Stimulated activated effector memory CD8-positive, alpha-beta T cell treated with anti-CD3 and anti-CD28 coated beads, Interleukin-12 subunit alpha, Interleukin-12 subunit beta, amount 100 ng/mL, for 72 hours (primary cell): ENCODE results near the gene DYNC1I2.
"Not testable (repeated sequence)": the region's sequence is repeated elsewhere in the genome, so short reads cannot be mapped to it uniquely, and the experiment has no call there.

Source experiments
- ATAC-seq: fragments of 150-1000 bp; cut with Tn5 transposase; 2 replicates; pipeline ENCODE4 v1.10.0; 2021
- DNase-seq, 2 donors: peaks; one replicate each; pipeline ENCODE4 v3.0.0; 2021 to 2022; ENCODE audit warnings: low spot score in 2 of 2
- H3K27ac Mint-ChIP-seq: one replicate; pipeline ENCODE4 v1.8.0; 2022; ENCODE audit warnings: mild to moderate bottlenecking, mixed read lengths
- H3K36me3 Mint-ChIP-seq: one replicate; pipeline ENCODE4 v1.8.0; 2022; ENCODE audit warnings: mild to moderate bottlenecking, mixed read lengths
- H3K4me1 Mint-ChIP-seq: one replicate; pipeline ENCODE4 v1.8.0; 2022; ENCODE audit warnings: mixed read lengths
- H3K4me3 Mint-ChIP-seq: one replicate; pipeline ENCODE4 v1.8.0; 2022; ENCODE audit warnings: mild to moderate bottlenecking, mixed read lengths
- H3K9me3 Mint-ChIP-seq: one replicate; pipeline ENCODE4 v1.8.0; 2022; ENCODE audit warnings: mixed read lengths

Gene DYNC1I2

DNA sequence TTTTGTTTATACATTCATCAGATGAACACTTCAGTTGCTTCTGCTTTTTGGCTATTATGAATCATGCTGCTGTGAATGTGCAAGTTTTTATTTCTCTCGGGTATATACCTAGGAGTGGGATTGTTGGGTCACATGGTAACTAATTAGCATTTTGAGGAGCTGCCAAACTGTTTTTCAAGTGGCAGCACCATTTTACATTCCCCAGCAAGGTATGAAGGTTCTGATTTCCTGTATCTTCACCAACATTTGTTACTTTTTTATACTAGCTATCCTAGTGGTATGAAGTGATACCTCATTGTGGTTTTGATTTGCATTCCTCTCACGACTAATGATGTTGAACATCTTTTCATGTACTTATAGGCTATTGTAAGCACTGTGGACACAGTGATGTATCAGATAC lies 53.9 kb downstream of the DYNC1I2 start:
- Mint-ChIP-seq H3K4me1 (no peaks in the 10 kb centered on the region), H3K27ac (no peak overlapping the region), H3K4me3 (no peak overlapping the region), H3K36me3 (peaks cover 83% of the 10 kb centered on the region), H3K9me3 (no peaks in the 10 kb centered on the region)
- ATAC-seq (peak; percentile 42), DNase-seq (no peak)

DNA sequence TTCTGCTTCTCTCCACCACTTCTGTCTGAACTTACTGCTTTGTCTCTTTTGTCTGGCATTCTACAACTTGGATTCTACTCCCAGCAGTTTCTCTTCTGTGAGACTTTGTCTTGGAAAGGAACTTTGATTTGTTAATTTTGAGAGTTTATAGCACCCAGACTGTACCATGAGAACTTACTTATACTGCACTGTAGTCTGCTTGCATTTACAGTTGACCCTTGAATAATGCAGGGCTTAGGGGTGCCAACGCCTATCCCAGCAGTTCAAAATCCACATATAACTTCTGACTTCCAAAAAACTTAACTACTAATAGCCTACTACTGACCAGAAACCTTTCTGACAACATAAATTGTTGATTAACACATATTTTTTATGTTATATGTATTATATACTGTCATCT lies 55.5 kb downstream of the DYNC1I2 start:
- H3K4me1 Mint-ChIP-seq: no peaks in the 10 kb centered on the region
- ATAC-seq (no peak), DNase-seq (no peak)
- H3K4me3 Mint-ChIP-seq: no peak overlapping the region
- H3K27ac Mint-ChIP-seq: no peak overlapping the region
- peaks cover 86% of the 10 kb centered on the region for H3K36me3 Mint-ChIP-seq
- no peaks in the 10 kb centered on the region for H3K9me3 Mint-ChIP-seq

DNA sequence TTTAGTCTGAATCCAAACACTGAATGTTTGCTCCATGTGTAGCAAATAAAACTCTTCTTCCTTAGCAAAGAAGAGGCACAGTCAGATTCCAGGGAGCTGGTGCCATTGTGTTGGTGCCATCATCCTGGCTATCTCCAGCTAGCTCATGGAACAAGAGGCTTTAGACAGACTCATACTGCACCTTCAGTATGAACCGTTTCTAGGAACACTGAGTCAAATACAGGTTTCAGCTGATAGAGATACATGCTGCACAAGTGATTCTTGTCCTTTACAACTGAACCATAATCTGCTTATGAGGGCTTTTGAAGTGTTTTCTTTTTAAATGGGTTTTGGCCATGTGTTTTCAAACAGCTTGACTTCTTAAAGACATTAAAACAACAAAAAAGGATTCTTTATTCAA lies 57.9 kb downstream of the DYNC1I2 start:
- Mint-ChIP-seq H3K36me3 (peaks cover 89% of the 10 kb centered on the region), H3K27ac (no peak overlapping the region), H3K9me3 (no peaks in the 10 kb centered on the region), H3K4me1 (no peaks in the 10 kb centered on the region), H3K4me3 (no peak overlapping the region)
- DNase-seq (no peak), ATAC-seq (peak; percentile 88)

DNA sequence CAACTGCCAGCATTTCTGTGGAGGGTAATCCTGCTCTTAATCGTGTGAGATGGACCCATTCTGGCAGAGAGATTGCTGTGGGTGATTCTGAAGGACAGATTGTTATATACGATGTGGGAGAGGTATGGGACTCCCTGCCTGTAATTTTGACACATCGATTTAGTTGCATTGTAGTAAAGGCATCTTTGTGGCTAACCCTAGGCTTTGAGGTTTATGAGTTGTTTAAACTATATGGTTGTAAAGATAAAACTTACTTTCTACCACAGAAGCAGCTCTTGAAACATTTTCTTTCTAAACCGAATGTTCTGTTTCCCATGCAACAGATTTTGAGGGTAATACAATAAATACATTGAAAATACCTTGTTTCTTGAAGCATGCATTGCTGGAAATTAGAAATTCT lies 58.5 kb downstream of the DYNC1I2 start:
- no peak for DNase-seq
- H3K27ac Mint-ChIP-seq: no peak overlapping the region
- peaks cover 87% of the 10 kb centered on the region for H3K36me3 Mint-ChIP-seq
- no peaks in the 10 kb centered on the region for H3K4me1 Mint-ChIP-seq
- no peak overlapping the region for H3K4me3 Mint-ChIP-seq
- no peaks in the 10 kb centered on the region for H3K9me3 Mint-ChIP-seq
- ATAC-seq: no peak

DNA sequence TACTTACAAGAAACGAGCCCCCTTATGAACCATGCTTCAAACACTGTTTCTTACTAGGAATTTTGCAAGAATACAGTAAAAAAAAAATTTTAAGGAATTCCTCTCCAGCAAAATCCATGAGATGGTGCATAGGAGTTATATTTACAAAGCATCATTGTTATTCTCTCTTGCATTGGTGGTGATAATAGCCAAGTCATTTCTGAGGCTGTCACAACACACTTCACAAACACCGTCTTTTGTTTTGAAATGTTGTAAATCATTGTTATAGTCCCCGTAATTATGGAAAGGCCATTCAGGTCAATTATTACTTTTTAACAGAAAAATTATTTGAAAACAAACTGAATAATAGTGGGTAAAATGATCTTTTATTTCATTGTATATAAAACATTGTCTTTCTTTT lies 60.1 kb downstream of the DYNC1I2 start:
- no peak overlapping the region for H3K27ac Mint-ChIP-seq
- no peaks in the 10 kb centered on the region for H3K9me3 Mint-ChIP-seq
- no peak overlapping the region for H3K4me3 Mint-ChIP-seq
- peaks cover 83% of the 10 kb centered on the region for H3K36me3 Mint-ChIP-seq
- H3K4me1 Mint-ChIP-seq: no peaks in the 10 kb centered on the region
- ATAC-seq (no peak), DNase-seq (no peak)

DNA sequence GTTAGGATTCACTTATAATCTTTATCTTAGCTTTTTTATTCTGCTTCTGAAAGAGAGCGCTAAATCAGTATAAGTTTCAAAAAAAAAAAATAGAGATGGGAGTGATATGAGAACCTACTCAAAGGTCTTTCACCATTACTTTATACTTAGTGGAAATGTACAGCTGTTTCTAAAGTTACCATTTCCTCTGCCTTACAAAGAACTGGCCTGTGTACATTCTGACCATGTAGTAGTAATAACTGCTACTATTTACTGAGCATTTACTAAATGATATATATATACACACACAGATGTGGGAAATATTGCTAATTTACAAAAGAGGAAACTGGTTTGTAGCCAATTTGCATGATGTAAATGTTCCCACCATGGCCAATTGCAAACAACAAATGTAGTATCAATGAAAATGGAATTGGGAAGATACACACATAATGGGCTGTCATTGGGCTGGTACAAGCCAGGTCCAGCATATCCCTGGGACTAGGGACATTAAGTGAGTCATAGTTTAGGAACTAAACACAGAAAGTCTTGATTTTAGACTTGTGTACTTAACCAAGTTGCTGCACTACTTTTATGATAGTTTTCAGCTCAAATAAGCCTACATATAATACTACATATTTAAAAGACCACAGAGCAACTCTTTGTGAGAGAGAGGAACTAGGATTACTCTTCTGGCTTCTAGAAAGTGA lies 67.1 kb downstream of the DYNC1I2 start:
- Mint-ChIP-seq H3K4me1 (no peaks in the 10 kb centered on the region), H3K9me3 (peaks cover 7% of the 10 kb centered on the region), H3K27ac (no peak overlapping the region), H3K4me3 (no peak overlapping the region), H3K36me3 (peaks cover 33% of the 10 kb centered on the region)
- ATAC-seq (no peak), DNase-seq (no peak)

DNA sequence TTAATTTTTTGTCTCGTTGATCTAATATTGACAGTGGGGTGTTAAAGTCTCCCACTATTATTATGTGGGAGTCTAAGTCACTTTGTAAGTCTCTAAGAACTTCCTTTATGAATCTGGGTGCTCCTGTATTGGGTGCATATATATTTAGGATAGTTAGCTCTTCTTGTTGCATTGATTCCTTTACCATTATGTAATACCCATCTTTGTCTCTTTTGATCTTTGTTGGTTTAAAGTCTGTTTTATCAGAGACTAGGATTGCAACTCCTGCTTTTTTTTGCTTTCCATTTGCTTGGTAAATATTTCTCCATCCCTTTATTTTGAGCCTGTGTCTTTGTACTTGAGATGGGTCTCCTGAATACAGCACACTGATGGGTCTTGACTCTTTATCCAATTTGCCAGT lies 71.5 kb downstream of the DYNC1I2 start:
- DNase-seq, H3K27ac Mint-ChIP-seq, H3K4me1 Mint-ChIP-seq, H3K4me3 Mint-ChIP-seq, H3K9me3 Mint-ChIP-seq, ATAC-seq: not testable (repeated sequence)
- peaks cover 16% of the 10 kb centered on the region for H3K36me3 Mint-ChIP-seq

DNA sequence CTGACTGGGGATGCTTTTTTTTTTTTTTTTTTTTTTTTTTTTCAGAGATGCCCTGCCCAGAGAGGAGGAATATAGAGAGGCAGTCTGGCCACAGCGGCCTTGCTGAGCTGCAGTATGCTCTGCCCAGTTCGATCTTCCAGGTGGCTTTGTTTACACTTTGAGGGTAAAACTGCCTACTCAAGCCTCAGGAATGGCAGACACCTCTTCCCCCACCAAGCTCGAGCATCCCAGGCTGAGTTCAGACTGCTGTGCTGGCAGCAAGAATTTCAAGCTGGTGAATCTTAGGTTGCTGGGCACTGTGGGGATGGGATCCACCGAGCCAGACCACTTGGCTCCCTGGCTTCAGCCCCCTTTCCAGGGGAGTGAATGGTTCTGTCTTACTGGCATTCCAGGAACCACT lies 73.9 kb downstream of the DYNC1I2 start:
- not testable (repeated sequence) for DNase-seq, H3K4me3 Mint-ChIP-seq, H3K27ac Mint-ChIP-seq, H3K9me3 Mint-ChIP-seq, H3K4me1 Mint-ChIP-seq, ATAC-seq
- H3K36me3 Mint-ChIP-seq: peaks cover 16% of the 10 kb centered on the region

DNA sequence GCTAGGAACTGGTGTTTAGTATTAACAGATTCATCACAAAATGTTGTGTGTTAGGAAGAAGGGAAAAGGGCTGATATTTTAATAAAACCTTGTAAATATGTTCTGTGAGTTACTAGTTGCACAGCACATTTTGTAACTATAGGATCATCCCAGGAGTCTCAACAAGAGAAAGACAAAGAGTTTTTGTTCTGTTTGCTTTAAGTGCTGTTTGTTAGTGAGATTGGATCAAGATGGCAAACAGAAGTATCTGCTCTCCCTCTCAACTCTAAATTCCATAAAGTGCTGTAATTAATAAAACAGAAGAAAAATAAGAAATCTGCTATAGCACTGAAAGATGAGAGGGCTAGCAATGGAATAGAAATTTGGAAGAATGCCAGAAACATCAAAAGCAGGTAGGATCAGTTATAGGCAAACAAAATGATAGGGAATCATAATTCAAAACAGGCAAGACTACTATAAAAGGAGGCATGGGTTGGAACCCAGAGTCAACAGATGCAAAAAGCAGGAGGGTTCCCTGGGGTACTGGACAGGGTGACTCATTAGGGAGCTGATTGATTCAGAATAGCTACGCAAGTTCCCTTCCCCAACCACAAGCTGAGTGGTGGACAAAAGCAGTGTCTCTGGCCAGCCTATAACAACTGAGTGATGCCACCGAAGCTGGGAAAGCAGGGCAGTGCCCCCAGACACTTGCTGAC lies 75.8 kb downstream of the DYNC1I2 start:
- Mint-ChIP-seq H3K9me3 (peaks cover 5% of the 10 kb centered on the region), H3K4me1 (no peaks in the 10 kb centered on the region), H3K36me3 (peaks cover 12% of the 10 kb centered on the region), H3K27ac (no peak overlapping the region), H3K4me3 (no peak overlapping the region)
- no peak for ATAC-seq
- no peak for DNase-seq

DNA sequence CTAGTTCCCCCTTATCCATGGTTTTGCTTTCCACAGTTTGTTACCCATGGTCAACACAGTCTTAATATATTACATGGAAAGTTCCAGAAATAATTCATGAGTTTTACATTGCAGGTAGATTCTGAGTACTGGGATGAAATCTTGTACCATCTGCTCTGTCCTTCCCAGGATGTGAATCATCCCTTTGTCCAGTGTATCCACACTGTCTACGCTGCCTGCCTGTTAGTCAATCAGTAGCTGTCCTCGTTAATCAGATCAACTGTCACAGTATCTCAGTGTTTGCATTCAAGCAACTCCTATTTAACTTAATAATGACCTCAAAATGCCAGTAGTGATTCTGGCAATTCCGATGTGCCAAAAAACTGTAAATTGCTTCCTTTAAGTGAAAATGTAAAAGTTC lies 76.3 kb downstream of the DYNC1I2 start:
- H3K9me3 Mint-ChIP-seq: no peaks in the 10 kb centered on the region
- no peak for ATAC-seq
- no peaks in the 10 kb centered on the region for H3K4me1 Mint-ChIP-seq
- no peak overlapping the region for H3K27ac Mint-ChIP-seq
- DNase-seq: no peak
- H3K36me3 Mint-ChIP-seq: peaks cover 7% of the 10 kb centered on the region
- no peak overlapping the region for H3K4me3 Mint-ChIP-seq

DNA sequence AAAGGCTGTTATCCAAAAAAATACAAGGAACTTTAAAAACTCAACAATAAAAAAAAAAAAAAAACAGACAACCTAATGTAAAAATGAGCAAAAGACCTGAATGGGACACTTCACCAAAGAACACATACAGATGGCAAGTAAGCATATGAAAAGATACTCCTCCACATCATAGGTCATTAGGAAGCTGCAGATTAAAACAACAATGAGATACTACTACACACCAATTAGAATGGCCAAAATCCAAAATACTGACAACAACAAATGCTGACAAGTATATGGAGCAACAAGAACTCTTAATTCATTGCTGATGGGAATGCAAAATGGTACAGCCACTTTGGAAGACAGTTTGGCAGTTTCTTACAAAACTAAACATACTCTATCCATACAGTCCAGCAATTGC lies 84.2 kb downstream of the DYNC1I2 start:
- H3K9me3 Mint-ChIP-seq: peaks cover 3% of the 10 kb centered on the region
- H3K27ac Mint-ChIP-seq: no peak overlapping the region
- no peak overlapping the region for H3K4me3 Mint-ChIP-seq
- DNase-seq (no peak), ATAC-seq (no peak)
- no peaks in the 10 kb centered on the region for H3K4me1 Mint-ChIP-seq
- no peaks in the 10 kb centered on the region for H3K36me3 Mint-ChIP-seq

DNA sequence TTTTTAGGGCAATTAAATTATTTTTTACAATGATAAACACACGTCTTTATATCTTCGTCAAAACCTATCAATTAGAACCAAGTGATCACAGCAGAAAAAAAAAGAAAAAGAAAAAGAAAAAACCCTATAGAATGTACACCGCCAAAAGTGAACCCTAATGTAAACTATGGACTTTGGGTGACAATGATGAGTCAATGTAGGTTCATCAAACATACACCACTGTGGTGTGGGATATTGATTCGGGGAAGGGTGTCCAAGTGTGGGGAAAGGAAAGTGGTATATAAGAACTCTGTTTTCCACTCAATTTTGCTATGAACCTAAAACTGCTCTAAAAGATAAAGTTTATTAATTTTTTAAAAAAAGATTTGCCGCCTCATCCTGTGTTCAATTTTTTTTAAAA lies 85.1 kb downstream of the DYNC1I2 start:
- Mint-ChIP-seq H3K9me3 (peaks cover 3% of the 10 kb centered on the region), H3K27ac (no peak overlapping the region), H3K36me3 (no peaks in the 10 kb centered on the region), H3K4me1 (no peaks in the 10 kb centered on the region), H3K4me3 (no peak overlapping the region)
- ATAC-seq: no peak
- DNase-seq: no peak

DNA sequence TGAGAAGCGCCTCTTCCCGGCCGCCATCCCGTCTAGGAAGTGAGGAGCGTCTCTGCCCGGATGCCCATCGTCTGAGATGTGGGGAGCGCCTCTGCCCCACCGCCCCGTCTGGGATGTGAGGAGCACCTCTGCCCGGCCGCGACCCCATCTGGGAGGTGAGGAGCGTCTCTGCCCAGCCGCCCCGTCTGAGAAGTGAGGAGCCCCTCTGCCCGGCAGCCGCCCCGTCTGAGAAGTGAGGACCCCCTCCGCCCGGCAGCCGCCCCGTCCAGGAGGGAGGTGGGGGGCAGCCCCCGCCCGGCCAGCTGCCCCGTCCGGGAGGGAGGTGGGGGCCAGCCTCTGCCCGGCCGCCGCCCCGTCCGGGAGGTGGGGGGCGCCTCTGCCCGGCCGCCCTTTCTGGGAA lies 87.3 kb downstream of the DYNC1I2 start:
- DNase-seq, H3K27ac Mint-ChIP-seq, H3K4me3 Mint-ChIP-seq, H3K36me3 Mint-ChIP-seq, H3K9me3 Mint-ChIP-seq, H3K4me1 Mint-ChIP-seq, ATAC-seq: not testable (repeated sequence)

DNA sequence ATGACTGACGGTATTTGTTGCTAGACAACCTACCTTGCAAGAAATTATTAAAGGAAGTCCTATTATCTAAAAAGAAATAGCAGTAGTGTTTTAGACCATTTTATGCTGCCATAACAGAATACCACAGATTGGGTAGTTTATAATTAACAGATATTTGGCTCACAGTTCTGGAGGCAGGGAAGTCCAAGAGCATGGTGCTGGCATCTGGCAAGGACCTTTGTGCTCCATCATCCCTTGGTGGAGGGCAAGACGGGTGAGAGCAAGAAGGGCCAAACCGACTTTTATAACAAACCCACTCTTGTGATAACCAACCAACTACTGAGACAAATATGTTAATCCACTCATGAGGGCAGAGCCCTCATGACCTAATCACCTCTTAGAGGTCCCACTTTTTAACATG lies 91.2 kb downstream of the DYNC1I2 start:
- Mint-ChIP-seq H3K9me3 (peaks cover 6% of the 10 kb centered on the region), H3K27ac (no peak overlapping the region), H3K36me3 (no peaks in the 10 kb centered on the region), H3K4me1 (no peaks in the 10 kb centered on the region), H3K4me3 (no peak overlapping the region)
- ATAC-seq: no peak
- no peak for DNase-seq

DNA sequence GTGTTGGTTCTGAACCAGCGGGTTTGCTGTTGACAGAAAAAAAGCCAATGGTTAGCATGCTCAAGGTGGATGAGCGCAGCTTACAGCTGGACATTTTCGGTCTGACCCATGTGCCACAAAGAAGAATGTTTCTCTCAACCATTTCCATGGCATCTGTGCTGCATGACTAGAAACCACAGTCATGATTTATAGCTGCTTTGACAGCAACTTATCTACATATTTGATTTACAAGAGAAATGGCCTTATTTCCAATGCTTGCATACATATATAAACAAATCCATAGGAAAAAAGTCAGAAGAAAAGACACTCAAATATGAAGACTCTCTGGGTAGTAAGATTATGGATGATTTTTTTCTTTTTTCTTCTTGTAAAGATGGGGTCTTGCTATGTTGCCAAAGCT lies 98.2 kb downstream of the DYNC1I2 start:
- no peaks in the 10 kb centered on the region for H3K9me3 Mint-ChIP-seq
- peaks cover 52% of the 10 kb centered on the region for H3K36me3 Mint-ChIP-seq
- H3K27ac Mint-ChIP-seq: no peak overlapping the region
- ATAC-seq: no peak
- no peak for DNase-seq
- H3K4me3 Mint-ChIP-seq: no peak overlapping the region
- no peaks in the 10 kb centered on the region for H3K4me1 Mint-ChIP-seq

DNA sequence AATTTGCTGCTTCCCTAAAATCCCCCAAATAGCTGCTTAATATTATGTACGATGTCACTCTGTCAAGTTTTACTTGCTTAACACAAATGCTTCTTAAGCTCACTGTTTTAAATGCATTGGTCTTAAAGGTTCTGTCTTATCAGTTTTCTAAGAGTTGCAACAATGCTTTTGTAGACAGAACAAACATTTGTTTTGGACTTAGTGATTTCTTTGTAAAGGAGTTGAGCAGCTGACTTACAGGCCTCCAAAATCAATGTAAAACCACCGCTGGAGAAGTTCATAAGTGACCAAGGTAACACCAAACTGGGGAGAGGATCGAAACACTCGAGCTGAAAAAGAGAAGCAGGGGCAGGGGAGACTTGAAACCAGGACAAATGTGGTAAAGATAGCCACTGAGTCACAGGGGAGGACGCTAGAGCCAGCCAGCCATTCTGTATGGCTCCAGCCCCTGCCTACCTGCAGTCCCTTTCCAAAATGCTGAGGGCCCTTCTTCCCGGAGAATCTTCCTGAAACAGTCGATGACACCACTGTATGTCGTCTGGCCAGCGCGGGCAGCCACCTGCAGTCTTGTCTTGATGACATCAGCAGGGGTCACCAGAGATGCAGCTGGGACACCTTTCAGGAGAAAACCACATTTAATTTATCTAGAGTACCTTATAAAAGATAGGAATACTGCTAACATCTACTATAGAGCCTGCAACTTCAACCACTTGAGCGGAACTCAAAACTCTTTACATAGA lies 100.2 kb downstream of the DYNC1I2 start:
- no peak overlapping the region for H3K27ac Mint-ChIP-seq
- H3K4me3 Mint-ChIP-seq: no peak overlapping the region
- H3K36me3 Mint-ChIP-seq: peaks cover 73% of the 10 kb centered on the region
- no peaks in the 10 kb centered on the region for H3K4me1 Mint-ChIP-seq
- ATAC-seq (no peak), DNase-seq (no peak)
- no peaks in the 10 kb centered on the region for H3K9me3 Mint-ChIP-seq
